Activated CD4-positive, alpha-beta T cell treated with anti-CD3 and anti-CD28 coated beads, Interleukin-2, amount 10 ng/mL, durations not matched to agents 7 days and 5 days (primary cell): Measurements from ENCODE around the gene TMEM150B. TPM values are rescaled to one million over a fixed set of nuclear protein-coding genes. Genes with fewer than 3 reads are reported as not detected.

ENCODE experiments used
- CTCF ChIA-PET: fragments of 350-600 bp; sonication (Branson Sonifier 250); formaldehyde crosslinking; loops from one replicate; lab custom pipeline; 2021; ENCODE audit warnings: antibody characterized with exemption; lab: Charles Lee
- POLR2A ChIA-PET: fragments of 350-600 bp; sonication (Branson Sonifier 250); formaldehyde crosslinking; loops from one replicate; lab custom pipeline; 2021; ENCODE audit warnings: antibody characterized with exemption; lab: Charles Lee
- DNase-seq: peaks from one replicate; pipeline ENCODE4 v3.0.0-alpha.2; 2020
- H3K27ac Mint-ChIP-seq: one replicate; pipeline ENCODE4 v1.8.0; 2021; ENCODE audit warnings: mild to moderate bottlenecking, moderate library complexity, mixed read lengths
- H3K27me3 Mint-ChIP-seq: one replicate; pipeline ENCODE4 v1.8.0; 2021; ENCODE audit warnings: mixed read lengths
- H3K36me3 Mint-ChIP-seq: one replicate; pipeline ENCODE4 v1.8.0; 2021; ENCODE audit warnings: low read depth, mixed read lengths
- H3K4me1 Mint-ChIP-seq: one replicate; pipeline ENCODE4 v1.8.0; 2021; ENCODE audit warnings: mixed read lengths
- H3K4me3 Mint-ChIP-seq: one replicate; pipeline ENCODE4 v1.8.0; 2021; ENCODE audit warnings: mild to moderate bottlenecking, moderate library complexity, mixed read lengths
- H3K9me3 Mint-ChIP-seq: one replicate; pipeline ENCODE4 v1.8.0; 2021; ENCODE audit warnings: mixed read lengths
- total RNA-seq, 2 experiments: library from RNA; stranded (reverse); gene quantifications; one replicate each; pipeline ENCODE4 v1.2.3, GENCODE V29; 2021

TMEM150B gene
- total RNA-seq: under 1 TPM in 1 of 2 experiments, not detected in 1; 0.79 TPM

- ChIA-PET POLR2A (no interaction called here), CTCF (interaction anchor here (1.6 kb wide), 1 partner anchor 14 kb away, joined by 4 read pairs; the partner anchor contains the start of gene KMT5C)
- H3K4me3 Mint-ChIP-seq: no peak within 1 kb of the TSS
- no peak for DNase-seq
- H3K4me1 Mint-ChIP-seq: peaks cover 11% of the 10 kb centered on the region
- no peaks in the 10 kb centered on the region for H3K36me3 Mint-ChIP-seq
- H3K27ac Mint-ChIP-seq: peak within 1 kb of the TSS; percentile 50
- H3K9me3 Mint-ChIP-seq: no peaks in the 10 kb centered on the region
- H3K27me3 Mint-ChIP-seq: peaks cover 19% of the 10 kb centered on the region
These were observed at the start of gene TMEM150B for GRCh38 chr19:55325172-55325571. Gene TMEM150B, minus strand, starts transcription at chr19:55325341. Its CDS starts 4,305 bp downstream, at chr19:55321036.

- Mint-ChIP-seq H3K4me1 (peaks cover 2% of the 10 kb centered on the region), H3K4me3 (no peak overlapping the region), H3K36me3 (peaks cover 3% of the 10 kb centered on the region), H3K27me3 (peaks cover 35% of the 10 kb centered on the region), H3K27ac (no peak overlapping the region), H3K9me3 (no peaks in the 10 kb centered on the region)
- ChIA-PET POLR2A (no interaction called here), CTCF (no interaction called here)
- DNase-seq: no peak
These were observed 49.0 kb upstream of the TMEM150B start for GRCh38 chr19:55373993-55374757.

GRCh38 chr19:55373306-55373992 is 48.3 kb upstream of the TMEM150B start:
- no peak overlapping the region for H3K27ac Mint-ChIP-seq
- H3K36me3 Mint-ChIP-seq: peaks cover 3% of the 10 kb centered on the region
- peaks cover 39% of the 10 kb centered on the region for H3K27me3 Mint-ChIP-seq
- no peak overlapping the region for H3K4me3 Mint-ChIP-seq
- ChIA-PET CTCF (interaction anchor here (0.6 to 1.0 kb wide), 2 partner anchors 11 to 94 kb away, joined by 3 read pairs; partner anchors contain the start of gene TMEM238), POLR2A (no interaction called here)
- DNase-seq: no peak
- H3K4me1 Mint-ChIP-seq: peaks cover 2% of the 10 kb centered on the region
- H3K9me3 Mint-ChIP-seq: no peaks in the 10 kb centered on the region

- Mint-ChIP-seq H3K27me3 (peaks cover 46% of the 10 kb centered on the region), H3K4me3 (no peak overlapping the region), H3K9me3 (no peaks in the 10 kb centered on the region), H3K27ac (no peak overlapping the region), H3K4me1 (peaks cover 2% of the 10 kb centered on the region), H3K36me3 (peaks cover 3% of the 10 kb centered on the region)
- DNase-seq: no peak
- ChIA-PET CTCF (interaction anchor here (0.6 to 1.4 kb wide), 3 partner anchors 12 to 95 kb away, joined by 3 to 4 read pairs (median 3); partner anchors contain the start of gene TMEM238), POLR2A (no interaction called here)
These were observed 47.4 kb upstream of the TMEM150B start for GRCh38 chr19:55372316-55373081.

GRCh38 chr19:55370305-55370988 is 45.3 kb upstream of the TMEM150B start, which contains the start of gene IL11:
Gene IL11, minus strand, starts transcription at chr19:55370463. Its CDS starts 153 bp downstream, at chr19:55370310.
- DNase-seq: no peak
- no peak within 1 kb of the TSS for H3K4me3 Mint-ChIP-seq
- H3K27me3 Mint-ChIP-seq: peaks cover 48% of the 10 kb centered on the region
- H3K9me3 Mint-ChIP-seq: no peaks in the 10 kb centered on the region
- H3K36me3 Mint-ChIP-seq: peaks cover 3% of the 10 kb centered on the region
- peaks cover 2% of the 10 kb centered on the region for H3K4me1 Mint-ChIP-seq
- CTCF ChIA-PET: no interaction called here
- POLR2A ChIA-PET: no interaction called here
- H3K27ac Mint-ChIP-seq: no peak within 1 kb of the TSS

GRCh38 chr19:55369653-55370304 is 44.6 kb upstream of the TMEM150B start:
- Mint-ChIP-seq H3K4me1 (peaks cover 2% of the 10 kb centered on the region), H3K36me3 (peaks cover 3% of the 10 kb centered on the region), H3K27me3 (peaks cover 46% of the 10 kb centered on the region), H3K9me3 (no peaks in the 10 kb centered on the region), H3K27ac (no peak overlapping the region), H3K4me3 (no peak overlapping the region)
- POLR2A ChIA-PET: no interaction called here
- CTCF ChIA-PET: interaction anchor here (1.1 kb wide), 1 partner anchor 15 kb away, joined by 3 read pairs; the partner anchor contains the start of gene TMEM238
- no peak for DNase-seq

GRCh38 chr19:55368701-55369563 is 43.8 kb upstream of the TMEM150B start:
- DNase-seq: no peak
- ChIA-PET CTCF (interaction anchor here (0.9 to 1.3 kb wide), 3 partner anchors 15 to 57 kb away, joined by 3 read pairs; partner anchors contain the start of gene TMEM238), POLR2A (no interaction called here)
- peaks cover 46% of the 10 kb centered on the region for H3K27me3 Mint-ChIP-seq
- peaks cover 2% of the 10 kb centered on the region for H3K4me1 Mint-ChIP-seq
- H3K27ac Mint-ChIP-seq: no peak overlapping the region
- peaks cover 3% of the 10 kb centered on the region for H3K36me3 Mint-ChIP-seq
- H3K9me3 Mint-ChIP-seq: no peaks in the 10 kb centered on the region
- H3K4me3 Mint-ChIP-seq: no peak overlapping the region

- POLR2A ChIA-PET: no interaction called here
- peaks cover 3% of the 10 kb centered on the region for H3K36me3 Mint-ChIP-seq
- no peak overlapping the region for H3K27ac Mint-ChIP-seq
- CTCF ChIA-PET: interaction anchor here (0.9 to 1.3 kb wide), 2 partner anchors 16 to 56 kb away, joined by 3 read pairs; partner anchors contain the start of gene TMEM238
- no peaks in the 10 kb centered on the region for H3K9me3 Mint-ChIP-seq
- H3K27me3 Mint-ChIP-seq: peaks cover 42% of the 10 kb centered on the region
- H3K4me1 Mint-ChIP-seq: peaks cover 2% of the 10 kb centered on the region
- no peak overlapping the region for H3K4me3 Mint-ChIP-seq
- no peak for DNase-seq
These were observed 43.0 kb upstream of the TMEM150B start for GRCh38 chr19:55368106-55368505.

- Mint-ChIP-seq H3K4me3 (no peak overlapping the region), H3K9me3 (no peaks in the 10 kb centered on the region), H3K36me3 (peaks cover 3% of the 10 kb centered on the region), H3K27ac (no peak overlapping the region), H3K4me1 (peaks cover 2% of the 10 kb centered on the region), H3K27me3 (peaks cover 32% of the 10 kb centered on the region)
- no peak for DNase-seq
- POLR2A ChIA-PET: no interaction called here
- CTCF ChIA-PET: interaction anchor here (1.3 to 1.5 kb wide), 2 partner anchors 9 to 206 kb away, joined by 3 read pairs; no protein-coding TSS in a partner anchor
These were observed 41.6 kb upstream of the TMEM150B start for GRCh38 chr19:55366790-55367189.

- POLR2A ChIA-PET: no interaction called here
These were observed 40.8 kb upstream of the TMEM150B start for GRCh38 chr19:55365964-55366363.

GRCh38 chr19:55365245-55365644 is 40.1 kb upstream of the TMEM150B start:
- peaks cover 2% of the 10 kb centered on the region for H3K4me1 Mint-ChIP-seq
- H3K36me3 Mint-ChIP-seq: no peaks in the 10 kb centered on the region
- H3K9me3 Mint-ChIP-seq: no peaks in the 10 kb centered on the region
- CTCF ChIA-PET: no interaction called here
- no peak for DNase-seq
- POLR2A ChIA-PET: no interaction called here
- peaks cover 18% of the 10 kb centered on the region for H3K27me3 Mint-ChIP-seq
- no peak overlapping the region for H3K4me3 Mint-ChIP-seq
- H3K27ac Mint-ChIP-seq: no peak overlapping the region

More at GRCh38 chr19:55365964-55366363, 40.8 kb upstream of the TMEM150B start:
- Mint-ChIP-seq H3K27me3 (peaks cover 24% of the 10 kb centered on the region), H3K9me3 (no peaks in the 10 kb centered on the region), H3K4me1 (peaks cover 2% of the 10 kb centered on the region), H3K27ac (no peak overlapping the region), H3K4me3 (no peak overlapping the region), H3K36me3 (peaks cover 2% of the 10 kb centered on the region)
- DNase-seq: no peak
- CTCF ChIA-PET: interaction anchor here (1.3 to 1.5 kb wide), 2 partner anchors 10 to 205 kb away, joined by 3 read pairs; no protein-coding TSS in a partner anchor
